Smooth muscle cell of the brain vasculature (primary cell): Measurements from ENCODE around the gene KRTAP9-3.
"Not testable (repeated sequence)": the region's sequence is repeated elsewhere in the genome, so short reads cannot be mapped to it uniquely, and the experiment has no call there.

ENCODE experiments used
- DNase-seq: peaks from one replicate; pipeline ENCODE4 v3.0.0-alpha.2; 2012; ENCODE audit warnings: low read depth, low spot score

KRTAP9-3 gene

GRCh38 chr17:41232399-41233105 is at the start of gene KRTAP9-3:
TSS of gene KRTAP9-3 (plus strand) at chr17:41232449. CDS start at chr17:41232502, 53 bp downstream.
- not testable (repeated sequence) for DNase-seq

GRCh38 chr17:41184480-41184961 is 47.7 kb upstream of the KRTAP9-3 start, which contains the start of gene KRTAP4-1:
TSS of gene KRTAP4-1 (minus strand) at chr17:41184911. CDS start at chr17:41184854, 57 bp downstream.
- DNase-seq = no peak

GRCh38 chr17:41185001-41185400 is 47.2 kb upstream of the KRTAP9-3 start:
- DNase-seq = no peak

- DNase-seq = no peak
Observed at GRCh38 chr17:41186872-41187271, 45.4 kb upstream of the KRTAP9-3 start.

- DNase-seq = not testable (repeated sequence)
Observed at GRCh38 chr17:41189837-41190318, 42.4 kb upstream of the KRTAP9-3 start, which contains the start of gene KRTAP9-1. TSS of gene KRTAP9-1 (plus strand) at chr17:41189887. CDS start at chr17:41189887, 0 bp downstream.

- DNase-seq = no peak
Observed at GRCh38 chr17:41190328-41190727, 41.9 kb upstream of the KRTAP9-3 start.

- DNase-seq = no peak
Observed at GRCh38 chr17:41196068-41196467, 36.2 kb upstream of the KRTAP9-3 start.

GRCh38 chr17:41199421-41200078 is 32.7 kb upstream of the KRTAP9-3 start:
- no peak for DNase-seq

GRCh38 chr17:41211845-41212466 is 20.3 kb upstream of the KRTAP9-3 start:
- no peak for DNase-seq

GRCh38 chr17:41212524-41213169 is 19.6 kb upstream of the KRTAP9-3 start:
- no peak for DNase-seq

- no peak for DNase-seq
Observed at GRCh38 chr17:41215681-41216080, 16.6 kb upstream of the KRTAP9-3 start.

- DNase-seq = no peak
Observed at GRCh38 chr17:41223821-41224220, 8.4 kb upstream of the KRTAP9-3 start.

GRCh38 chr17:41226051-41226450 is 6.2 kb upstream of the KRTAP9-3 start:
- DNase-seq = no peak

- DNase-seq = not testable (repeated sequence)
Observed at GRCh38 chr17:41226598-41227095, 5.6 kb upstream of the KRTAP9-3 start, which contains the start of gene KRTAP9-2. TSS of gene KRTAP9-2 (plus strand) at chr17:41226648. CDS start at chr17:41226655, 7 bp downstream.

- DNase-seq = no peak
Observed at GRCh38 chr17:41230094-41230493, 2.2 kb upstream of the KRTAP9-3 start.

GRCh38 chr17:41231731-41232130 is 518 bp upstream of the KRTAP9-3 start:
- DNase-seq = no peak

- DNase-seq = not testable (repeated sequence)
Observed at GRCh38 chr17:41237116-41237515, 4.9 kb downstream of the KRTAP9-3 start.

- DNase-seq = not testable (repeated sequence)
Observed at GRCh38 chr17:41237949-41238437, 5.7 kb downstream of the KRTAP9-3 start, which contains the start of gene KRTAP9-8. TSS of gene KRTAP9-8 (plus strand) at chr17:41237999. CDS start at chr17:41238052, 53 bp downstream.

GRCh38 chr17:41246995-41247787 is 14.9 kb downstream of the KRTAP9-3 start:
- DNase-seq = not testable (repeated sequence)

GRCh38 chr17:41249637-41250240 is 17.5 kb downstream of the KRTAP9-3 start, which contains the start of gene KRTAP9-4:
TSS of gene KRTAP9-4 (plus strand) at chr17:41249687. CDS start at chr17:41249721, 34 bp downstream.
- DNase-seq = not testable (repeated sequence)
